ENCODE results near the gene MID2.
"Not testable (repeated sequence)": the region's sequence is repeated elsewhere in the genome, so short reads cannot be mapped to it uniquely, and the experiment has no call there.

MID2 gene

GRCh38 chrX:107825698-107826237 lies at the start of gene MID2:
MID2 (plus strand) TSS chrX:107825866; CDS start chrX:107826427, 561 bp downstream.
- peak; percentile 58 for DNase-seq

- DNase-seq: peak; percentile 75
Observed at GRCh38 chrX:107776649-107777535, 48.8 kb upstream of the MID2 start.

- no peak for DNase-seq
Observed at GRCh38 chrX:107777536-107777832, 48.2 kb upstream of the MID2 start, which contains the start of gene NCBP2L. NCBP2L (plus strand) TSS chrX:107777733; CDS start chrX:107794221, 16,488 bp downstream.

GRCh38 chrX:107780525-107780924 lies 45.1 kb upstream of the MID2 start:
- no peak for DNase-seq

- DNase-seq: no peak
Observed at GRCh38 chrX:107787827-107788226, 37.8 kb upstream of the MID2 start.

GRCh38 chrX:107804427-107804826 lies 21.2 kb upstream of the MID2 start:
- DNase-seq: no peak

GRCh38 chrX:107805179-107805578 lies 20.5 kb upstream of the MID2 start:
- no peak for DNase-seq

- not testable (repeated sequence) for DNase-seq
Observed at GRCh38 chrX:107810053-107810452, 15.6 kb upstream of the MID2 start.

- no peak for DNase-seq
Observed at GRCh38 chrX:107818900-107819521, 6.7 kb upstream of the MID2 start.

- no peak for DNase-seq
Observed at GRCh38 chrX:107823042-107823441, 2.6 kb upstream of the MID2 start.

GRCh38 chrX:107823456-107823855 lies 2.2 kb upstream of the MID2 start:
- no peak for DNase-seq

GRCh38 chrX:107826238-107827029 lies 768 bp downstream of the MID2 start:
- peak; percentile 43 for DNase-seq

- DNase-seq: no peak
Observed at GRCh38 chrX:107827030-107827831, 1.6 kb downstream of the MID2 start.

- peak; percentile 28 for DNase-seq
Observed at GRCh38 chrX:107827852-107828251, 2.2 kb downstream of the MID2 start.

- DNase-seq: no peak
Observed at GRCh38 chrX:107829878-107830277, 4.2 kb downstream of the MID2 start.

- no peak for DNase-seq
Observed at GRCh38 chrX:107831071-107831730, 5.5 kb downstream of the MID2 start.

GRCh38 chrX:107834275-107835201 lies 8.9 kb downstream of the MID2 start:
- no peak for DNase-seq

GRCh38 chrX:107836958-107837357 lies 11.3 kb downstream of the MID2 start:
- DNase-seq: no peak

GRCh38 chrX:107840971-107841370 lies 15.3 kb downstream of the MID2 start:
- no peak for DNase-seq

GRCh38 chrX:107842715-107843400 lies 17.2 kb downstream of the MID2 start:
- no peak for DNase-seq

Data from stimulated activated CD8-positive, alpha-beta memory T cell treated with anti-CD3 and anti-CD28 coated beads, Interleukin-4, amount 100 ng/mL, for 48 hours (primary cell).